ENCODE measurements around the gene PDE8A. TPM values are rescaled to one million over a fixed set of nuclear protein-coding genes. Genes with fewer than 3 reads are reported as not detected.
A peak's percentile ranks its signal among the peaks of the same experiment; 100 is the strongest.

PDE8A gene
- total RNA-seq, 1 donor: 26.2 TPM

DNA sequence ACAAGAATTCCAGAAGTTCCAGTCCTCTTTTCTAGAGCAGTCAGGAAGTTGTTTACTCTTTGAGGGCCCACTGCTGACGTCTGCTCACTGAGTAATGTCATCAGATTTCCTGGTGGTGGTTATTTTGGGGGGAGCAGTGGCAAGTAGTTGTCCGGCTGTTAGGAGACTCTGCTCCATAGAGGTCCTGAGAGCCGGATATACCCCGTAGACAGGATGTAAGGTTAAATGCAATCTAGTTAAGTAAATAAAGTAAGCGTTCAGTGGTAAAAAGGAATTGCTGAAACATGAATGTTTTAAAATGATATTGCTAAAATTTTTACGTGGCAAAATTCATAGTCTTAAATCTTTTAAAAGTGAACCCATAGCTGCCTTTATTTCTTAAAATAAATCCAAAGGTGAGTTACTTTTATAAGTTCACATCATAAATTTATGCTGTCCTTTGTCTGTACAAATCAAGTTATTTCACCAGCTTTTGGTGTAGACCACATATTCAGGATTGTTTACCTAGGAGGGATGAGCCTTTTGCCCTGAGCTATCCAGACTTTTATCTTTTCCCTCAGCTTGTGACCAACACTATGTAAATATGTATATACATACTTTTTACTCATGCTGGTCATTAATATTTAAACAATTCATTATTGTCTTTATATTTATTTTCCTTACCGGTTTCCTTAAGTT is 65.8 kb downstream of the PDE8A start:
- TF ChIP-seq CTCF (IDR thresholded peaks at IDR 0.05; ENCODE audit: insufficient read depth, low read length): no peak

DNA sequence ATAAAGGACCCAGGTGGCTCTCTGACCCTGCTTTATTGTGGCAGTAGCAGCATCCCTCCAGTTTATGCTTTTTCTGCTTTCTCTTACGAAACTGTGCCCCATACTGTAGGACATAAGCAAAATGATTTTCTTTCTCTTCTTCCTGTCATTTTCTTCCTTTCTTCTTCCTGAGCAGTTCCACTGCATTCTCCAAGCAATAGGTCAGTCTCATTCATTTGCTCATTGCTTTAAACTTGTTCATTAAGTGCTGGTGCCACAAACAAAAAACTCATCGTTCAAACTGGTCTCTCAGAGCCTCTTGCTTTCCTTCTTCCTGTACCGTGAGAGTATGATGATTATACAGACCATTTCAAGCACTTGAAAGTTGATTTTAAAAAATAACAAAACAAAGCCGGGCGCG is 66.8 kb downstream of the PDE8A start:
- DNase-seq (ENCODE audit: low read depth): peak; percentile 13
- TF ChIP-seq CTCF (IDR thresholded peaks at IDR 0.05; ENCODE audit: insufficient read depth, low read length): no peak
- H3K4me3 ChIP-seq (ENCODE audit: low read depth, low read length): no peak overlapping the region

More for the DNA sequence above, 65.8 kb downstream of the PDE8A start:
- no peak overlapping the region for H3K4me3 ChIP-seq (ENCODE audit: low read depth, low read length)
- DNase-seq (ENCODE audit: low read depth): peak; percentile 86

GRCh38 chr15:85049805-85050204 is 68.1 kb downstream of the PDE8A start:
- H3K4me3 ChIP-seq (ENCODE audit: low read depth, low read length): no peak overlapping the region
- DNase-seq (ENCODE audit: low read depth): no peak
- TF ChIP-seq CTCF (IDR thresholded peaks at IDR 0.05; ENCODE audit: insufficient read depth, low read length): no peak

DNA sequence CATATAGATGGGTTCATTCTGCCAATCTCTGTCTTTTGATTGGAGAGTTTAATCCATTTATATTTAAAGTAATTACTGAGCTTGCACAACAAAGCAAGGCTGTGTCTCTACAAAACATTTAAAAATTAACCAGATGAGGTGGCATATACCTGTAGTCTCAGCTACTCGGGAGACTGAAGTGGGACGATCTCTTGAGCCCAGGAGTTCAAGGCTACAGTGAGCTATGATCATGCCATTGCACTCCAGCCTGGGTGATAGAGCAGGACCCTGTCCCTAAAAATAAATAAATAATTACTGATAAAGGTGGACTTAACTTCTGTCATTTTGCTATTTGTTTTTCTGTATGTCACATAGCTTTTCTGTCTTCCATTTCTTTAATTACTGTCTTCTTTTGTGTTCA is 78.1 kb downstream of the PDE8A start:
- DNase-seq (ENCODE audit: low read depth): no peak
- H3K4me3 ChIP-seq (ENCODE audit: low read depth, low read length): no peak overlapping the region
- no peak for TF ChIP-seq CTCF (IDR thresholded peaks at IDR 0.05; ENCODE audit: insufficient read depth, low read length)

DNA sequence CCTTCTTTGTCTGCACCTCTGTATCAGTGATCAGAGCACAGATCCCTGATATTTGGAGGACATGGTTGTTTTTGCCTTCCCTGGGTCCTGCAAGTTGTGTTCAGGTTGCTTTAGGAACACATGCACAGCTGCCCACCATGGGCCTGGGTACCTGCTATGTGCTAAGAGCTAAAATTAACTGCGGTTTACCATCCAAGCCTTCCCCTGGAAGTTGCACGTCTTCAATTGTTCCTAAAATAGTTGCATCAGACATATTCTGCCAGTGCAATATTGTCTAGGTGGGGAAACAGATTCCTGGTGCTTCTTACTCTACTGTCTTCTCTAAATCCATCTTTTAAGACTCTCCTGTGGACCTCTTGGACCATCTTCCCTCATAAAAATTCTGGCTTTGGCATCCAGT is 80.9 kb downstream of the PDE8A start:
- DNase-seq (ENCODE audit: low read depth): no peak
- H3K4me3 ChIP-seq (ENCODE audit: low read depth, low read length): no peak overlapping the region
- no peak for TF ChIP-seq CTCF (IDR thresholded peaks at IDR 0.05; ENCODE audit: insufficient read depth, low read length)

DNA sequence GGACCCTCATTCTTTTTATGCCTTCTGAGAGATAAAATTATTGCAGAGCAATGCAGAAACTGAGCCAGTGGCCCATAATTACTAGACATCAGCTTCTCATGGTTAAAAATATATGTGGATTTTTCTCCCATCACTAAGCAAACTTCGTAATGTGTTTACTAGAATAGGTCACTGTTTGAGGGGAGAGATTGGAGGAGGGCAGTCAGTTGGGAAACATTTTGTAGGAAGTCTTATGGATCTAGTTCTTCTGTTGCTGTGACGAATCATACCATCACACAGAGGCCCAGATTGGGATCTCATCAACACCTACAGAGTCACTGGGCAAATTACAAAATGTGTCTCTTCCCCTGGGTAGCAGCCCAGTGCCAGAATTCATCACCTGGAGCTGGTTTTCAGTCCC is 81.4 kb downstream of the PDE8A start:
- no peak for TF ChIP-seq CTCF (IDR thresholded peaks at IDR 0.05; ENCODE audit: insufficient read depth, low read length)
- H3K4me3 ChIP-seq (ENCODE audit: low read depth, low read length): no peak overlapping the region
- no peak for DNase-seq (ENCODE audit: low read depth)
